Measurements from ENCODE around the gene CYP2W1. TPM values are rescaled to one million over a fixed set of nuclear protein-coding genes. Genes with fewer than 3 reads are reported as not detected.

CYP2W1 gene
- total and polyA plus RNA-seq, 12 donors, result 0.70 to 71.0 (median 41.6) TPM

GRCh38 chr7:1005303-1005702 is 22.3 kb downstream of the CYP2W1 start:
- intact Hi-C loops (cut with DNase I), result no loop called here
- 94 to 99% (median 96%) methylated on average over 9 to 21 of the region's 21 CpGs for WGBS, 4 donors
- H3K27me3 ChIP-seq, result no peaks in the 10 kb centered on the region
- H3K4me1 ChIP-seq (replicated peaks in 1 of 2), result peaks cover 0 to 4% of the 10 kb centered on the region in 2 donors
- no peak for DNase-seq
- H3K27ac ChIP-seq, result no peak overlapping the region
- H3K36me3 ChIP-seq (replicated peaks in 1 of 2), result peaks cover 0 to 7% of the 10 kb centered on the region in 2 donors
- TF ChIP-seq POLR2A (IDR thresholded peaks at IDR 0.05) (no peak), CTCF (IDR thresholded peaks at IDR 0.05) (no peak)
- H3K4me3 ChIP-seq, result no peak overlapping the region
- H3K9me3 ChIP-seq (replicated peaks in 1 of 3), result no peaks in the 10 kb centered on the region

- peaks cover 0 to 7% of the 10 kb centered on the region in 2 donors for H3K36me3 ChIP-seq (replicated peaks in 1 of 2)
- H3K27me3 ChIP-seq, result no peaks in the 10 kb centered on the region
Measured at GRCh38 chr7:1007901-1008300, 24.9 kb downstream of the CYP2W1 start.

GRCh38 chr7:1008733-1009363 is 25.9 kb downstream of the CYP2W1 start:
- WGBS, 4 donors, result 94 to 95% (median 94%) methylated on average over 32 to 37 of the region's 37 CpGs
- Histone ChIP-seq H3K4me1 (replicated peaks in 1 of 2) (peaks cover 0 to 4% of the 10 kb centered on the region in 2 donors), H3K36me3 (replicated peaks in 1 of 2) (peaks cover 0 to 7% of the 10 kb centered on the region in 2 donors), H3K4me3 (no peak overlapping the region), H3K9me3 (replicated peaks in 1 of 3) (no peaks in the 10 kb centered on the region), H3K27ac (no peak overlapping the region), H3K27me3 (no peaks in the 10 kb centered on the region)
- no peak for DNase-seq
- TF ChIP-seq CTCF (IDR thresholded peaks at IDR 0.05), result no peak
- no peak for TF ChIP-seq POLR2A (IDR thresholded peaks at IDR 0.05)
- intact Hi-C loops (cut with DNase I), result no loop called here

More at GRCh38 chr7:1007901-1008300, 24.9 kb downstream of the CYP2W1 start:
- no peak for DNase-seq
- intact Hi-C loops (cut with DNase I), result no loop called here
- Histone ChIP-seq H3K4me1 (replicated peaks in 1 of 2) (peaks cover 0 to 4% of the 10 kb centered on the region in 2 donors), H3K4me3 (no peak overlapping the region), H3K9me3 (replicated peaks in 1 of 3) (no peaks in the 10 kb centered on the region), H3K27ac (no peak overlapping the region)
- 80 to 89% (median 89%) methylated on average over 3 to 15 of the region's 15 CpGs; no CpG with 5 or more reads in 1 of the 4 donors for WGBS, 4 donors
- TF ChIP-seq POLR2A (IDR thresholded peaks at IDR 0.05), result no peak
- no peak for TF ChIP-seq CTCF (IDR thresholded peaks at IDR 0.05)

- no peak overlapping the region for H3K4me3 ChIP-seq
- DNase-seq, result no peak
- intact Hi-C loops (cut with DNase I), result no loop called here
- H3K4me1 ChIP-seq (replicated peaks in 1 of 2), result no peaks in the 10 kb centered on the region
- no peak for TF ChIP-seq CTCF (IDR thresholded peaks at IDR 0.05)
- TF ChIP-seq POLR2A (IDR thresholded peaks at IDR 0.05), result no peak
- no peaks in the 10 kb centered on the region for H3K27me3 ChIP-seq
- H3K27ac ChIP-seq, result no peak overlapping the region
- WGBS, 4 donors, result 93 to 95% (median 95%) methylated on average over 16 to 22 of the region's 22 CpGs
- H3K36me3 ChIP-seq (replicated peaks in 1 of 2), result peaks cover 0 to 7% of the 10 kb centered on the region in 2 donors
- H3K9me3 ChIP-seq (replicated peaks in 1 of 3), result no peaks in the 10 kb centered on the region
Measured at GRCh38 chr7:1009747-1010146, 26.8 kb downstream of the CYP2W1 start.
